Mesendoderm (in vitro differentiated cells): ENCODE measurements around the gene HELZ2.
A peak's percentile ranks its signal among the peaks of the same experiment; 100 is the strongest.

Source experiments
- DNase-seq: peaks from one replicate; pipeline ENCODE4 v3.0.0; 2013
- H2AK5ac ChIP-seq: 2 replicates; pipeline ENCODE4 v1.6.1; 2013; ENCODE audit warnings: low read length, inconsistent platforms
- H2BK120ac ChIP-seq: 2 replicates; pipeline ENCODE4 v1.6.1; 2013; ENCODE audit warnings: low read depth, mild to moderate bottlenecking, low read length, moderate library complexity, mixed read lengths
- H2BK15ac ChIP-seq: replicated peaks from 2 replicates; pipeline ENCODE4 v1.6.1; 2013; ENCODE audit warnings: low read depth, mild to moderate bottlenecking, moderate library complexity
- H2BK5ac ChIP-seq: 2 replicates; pipeline ENCODE4 v1.6.1; 2013; ENCODE audit warnings: low read length, inconsistent platforms
- H3K18ac ChIP-seq: 2 replicates; pipeline ENCODE4 v1.6.1; 2013; ENCODE audit warnings: mild to moderate bottlenecking, low read length, mixed read lengths
- H3K23ac ChIP-seq: one replicate; pipeline ENCODE4 v1.6.1; 2013; ENCODE audit warnings: low read length
- H3K27ac ChIP-seq: 2 replicates; pipeline ENCODE4 v1.5.1; 2013; ENCODE audit warnings: low read depth, mild to moderate bottlenecking, inconsistent platforms, low read length, moderate library complexity
- H3K27me3 ChIP-seq: 2 replicates; pipeline ENCODE4 v1.6.1; 2013; ENCODE audit warnings: low read length, control low read depth, mild to moderate bottlenecking, inconsistent platforms; ENCODE audit not compliant: insufficient read depth, poor library complexity
- H3K36me3 ChIP-seq: 2 replicates; pipeline ENCODE4 v1.6.1; 2013; ENCODE audit warnings: low read length, inconsistent platforms; ENCODE audit not compliant: control insufficient read depth, insufficient read depth
- H3K4ac ChIP-seq: one replicate; pipeline ENCODE4 v1.6.1; 2013; ENCODE audit warnings: low read depth, mild to moderate bottlenecking, low read length, moderate library complexity
- H3K4me1 ChIP-seq: 2 replicates; pipeline ENCODE4 v1.6.1; 2013; ENCODE audit warnings: low read depth, low read length, inconsistent platforms; ENCODE audit not compliant: control insufficient read depth
- H3K4me2 ChIP-seq: 2 replicates; pipeline ENCODE4 v1.6.1; 2013; ENCODE audit warnings: low read length
- H3K4me3 ChIP-seq: 2 replicates; pipeline ENCODE4 v1.5.1; 2013; ENCODE audit warnings: mild to moderate bottlenecking, low read length
- H3K56ac ChIP-seq: one replicate; pipeline ENCODE4 v1.6.1; 2013; ENCODE audit warnings: low read length
- H3K79me1 ChIP-seq: 2 replicates; pipeline ENCODE4 v1.6.1; 2013; ENCODE audit warnings: low read length, inconsistent platforms
- H3K79me2 ChIP-seq: 2 replicates; pipeline ENCODE4 v1.6.1; 2013; ENCODE audit warnings: mild to moderate bottlenecking, low read length; ENCODE audit not compliant: control insufficient read depth, insufficient read depth
- H3K9ac ChIP-seq: 2 replicates; pipeline ENCODE4 v1.6.1; 2013; ENCODE audit warnings: low read length, inconsistent platforms
- H4K5ac ChIP-seq: one replicate; pipeline ENCODE4 v1.6.1; 2013; ENCODE audit warnings: low read length
- H4K8ac ChIP-seq: one replicate; pipeline ENCODE4 v1.6.1; 2013; ENCODE audit warnings: low read depth, mild to moderate bottlenecking, control low read depth, low read length, moderate library complexity
- WGBS: extraction: QIAGEN DNeasy Blood & Tissue Kit; methylation state at CpG from one replicate; pipeline ENCODE4 v1.1.7; 2013; ENCODE audit warnings: low lambda C conversion rate, missing lambda C conversion rate; ENCODE audit not compliant: insufficient coverage; ENCODE audit errors: extremely low coverage; 5-methylcytosine and 5-hydroxymethylcytosine counted together

Gene HELZ2

DNA sequence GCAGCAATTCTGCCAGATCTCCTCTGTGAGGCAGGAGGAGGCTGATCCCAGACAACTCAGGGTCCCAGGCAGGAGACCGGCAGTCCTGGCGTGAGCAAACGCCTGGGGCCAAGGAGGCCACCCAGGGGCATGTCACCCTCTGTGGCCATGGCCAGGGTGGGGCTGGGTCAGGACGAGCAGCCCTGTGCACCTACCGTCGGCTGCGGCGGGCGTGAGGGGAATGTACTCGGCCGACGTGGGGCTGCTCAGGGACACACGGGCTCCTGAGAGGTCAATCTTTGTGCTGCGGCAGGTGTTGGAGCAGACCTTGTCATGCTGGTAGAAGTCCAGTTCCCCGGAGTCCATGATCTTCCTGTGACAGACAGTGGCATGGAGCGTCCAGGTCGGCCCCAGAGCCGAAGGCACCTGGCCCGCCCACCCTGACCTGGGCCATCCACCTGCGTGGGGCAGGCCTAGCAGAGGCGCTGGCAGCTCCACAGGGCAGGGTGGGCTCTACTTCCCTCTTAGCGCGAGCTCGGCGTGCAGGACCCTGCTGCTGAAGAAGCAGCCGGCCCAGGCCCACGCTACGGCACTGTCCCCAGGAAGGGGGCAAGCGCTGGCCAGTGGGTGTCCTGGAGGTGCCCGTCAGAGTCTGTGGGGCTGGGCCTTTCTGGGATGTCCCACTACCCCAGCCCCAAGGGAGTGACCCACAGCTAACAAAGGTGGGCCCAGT, 21.5 kb upstream of the HELZ2 start:
- Histone ChIP-seq H3K4me3 (no peak overlapping the region), H3K4me1 (no peaks in the 10 kb centered on the region), H3K18ac (no peak overlapping the region), H3K9ac (no peak overlapping the region), H4K5ac (no peak overlapping the region), H2BK120ac (no peak overlapping the region), H2AK5ac (no peak overlapping the region), H3K4ac (no peak overlapping the region), H3K27ac (no peak overlapping the region), H2BK15ac (no peak overlapping the region), H3K27me3 (no peaks in the 10 kb centered on the region), H3K23ac (peak overlapping the region; percentile 45), H3K4me2 (no peak overlapping the region), H2BK5ac (no peak overlapping the region), H4K8ac (no peak overlapping the region), H3K79me1 (no peaks in the 10 kb centered on the region), H3K56ac (no peak overlapping the region), H3K79me2 (no peaks in the 10 kb centered on the region), H3K36me3 (peaks cover 2% of the 10 kb centered on the region)
- no CpG with 5 or more reads among the region's 30 CpGs for WGBS
- no peak for DNase-seq

GRCh38 chr20:63594043-63594561, 20.1 kb upstream of the HELZ2 start:
- H3K27ac ChIP-seq = no peak overlapping the region
- no peak for DNase-seq
- H3K4me2 ChIP-seq = no peak overlapping the region
- H3K4me1 ChIP-seq = no peaks in the 10 kb centered on the region
- no peak overlapping the region for H3K9ac ChIP-seq
- no peak overlapping the region for H2BK15ac ChIP-seq
- no peak overlapping the region for H2AK5ac ChIP-seq
- H3K79me2 ChIP-seq = no peaks in the 10 kb centered on the region
- no peak overlapping the region for H4K8ac ChIP-seq
- no peak overlapping the region for H3K23ac ChIP-seq
- H2BK120ac ChIP-seq = no peak overlapping the region
- H3K56ac ChIP-seq = no peak overlapping the region
- no peak overlapping the region for H3K4me3 ChIP-seq
- H4K5ac ChIP-seq = no peak overlapping the region
- no peak overlapping the region for H3K18ac ChIP-seq
- H3K4ac ChIP-seq = no peak overlapping the region
- WGBS = no CpG with 5 or more reads among the region's 10 CpGs
- H2BK5ac ChIP-seq = no peak overlapping the region
- H3K79me1 ChIP-seq = no peaks in the 10 kb centered on the region
- peaks cover 2% of the 10 kb centered on the region for H3K36me3 ChIP-seq
- H3K27me3 ChIP-seq = no peaks in the 10 kb centered on the region

- Histone ChIP-seq H3K18ac (no peak overlapping the region), H4K8ac (no peak overlapping the region), H3K4me2 (no peak overlapping the region), H2BK15ac (no peak overlapping the region), H3K56ac (no peak overlapping the region), H3K4me3 (no peak overlapping the region), H3K23ac (no peak overlapping the region), H3K79me2 (no peaks in the 10 kb centered on the region), H3K36me3 (peaks cover 2% of the 10 kb centered on the region), H4K5ac (no peak overlapping the region), H3K4ac (no peak overlapping the region), H3K27me3 (no peaks in the 10 kb centered on the region), H2BK5ac (no peak overlapping the region), H3K79me1 (no peaks in the 10 kb centered on the region), H3K27ac (no peak overlapping the region), H2BK120ac (no peak overlapping the region), H3K4me1 (no peaks in the 10 kb centered on the region), H3K9ac (no peak overlapping the region), H2AK5ac (no peak overlapping the region)
- no peak for DNase-seq
- no CpG with 5 or more reads among the region's 13 CpGs for WGBS
These were observed 18.6 kb upstream of the HELZ2 start for GRCh38 chr20:63592661-63593060.

DNA sequence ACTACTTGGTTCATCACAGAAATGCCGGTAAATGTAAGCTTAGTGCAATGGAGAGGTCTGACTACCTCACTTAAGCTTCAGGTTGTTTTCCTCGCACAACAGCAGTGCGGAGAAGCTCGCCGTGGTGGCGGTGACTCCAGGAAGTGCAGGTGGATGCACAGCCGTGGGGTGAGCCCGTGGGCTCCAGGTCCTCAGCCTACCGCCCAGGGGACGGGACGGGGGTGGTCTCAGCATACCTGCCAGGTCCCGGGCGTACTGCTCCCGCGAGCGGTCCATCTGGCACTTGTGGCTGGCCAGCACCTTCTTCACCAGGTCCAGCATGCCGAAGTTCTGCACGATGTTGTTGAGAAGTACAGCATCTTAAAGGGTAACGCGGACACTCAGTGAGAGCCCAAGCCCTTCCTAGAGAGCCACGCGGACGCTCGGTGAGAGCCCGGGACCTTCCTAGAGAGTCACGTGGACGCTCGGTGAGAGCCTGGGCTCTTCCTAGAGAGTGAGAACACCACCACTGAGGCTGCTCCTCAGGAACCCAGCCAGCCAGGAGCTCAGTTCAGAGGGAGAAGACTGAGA, 17.8 kb upstream of the HELZ2 start:
- Histone ChIP-seq H2BK15ac (no peak overlapping the region), H3K27me3 (no peaks in the 10 kb centered on the region), H3K4me3 (no peak overlapping the region), H3K4ac (no peak overlapping the region), H3K4me2 (no peak overlapping the region), H2AK5ac (no peak overlapping the region), H3K23ac (no peak overlapping the region), H3K36me3 (peaks cover 2% of the 10 kb centered on the region), H3K9ac (no peak overlapping the region), H3K27ac (no peak overlapping the region), H3K18ac (no peak overlapping the region), H2BK5ac (no peak overlapping the region), H2BK120ac (no peak overlapping the region), H4K8ac (no peak overlapping the region), H3K4me1 (no peaks in the 10 kb centered on the region), H3K79me2 (no peaks in the 10 kb centered on the region), H3K56ac (no peak overlapping the region), H4K5ac (no peak overlapping the region), H3K79me1 (no peaks in the 10 kb centered on the region)
- WGBS = no CpG with 5 or more reads among the region's 28 CpGs
- DNase-seq = no peak

DNA sequence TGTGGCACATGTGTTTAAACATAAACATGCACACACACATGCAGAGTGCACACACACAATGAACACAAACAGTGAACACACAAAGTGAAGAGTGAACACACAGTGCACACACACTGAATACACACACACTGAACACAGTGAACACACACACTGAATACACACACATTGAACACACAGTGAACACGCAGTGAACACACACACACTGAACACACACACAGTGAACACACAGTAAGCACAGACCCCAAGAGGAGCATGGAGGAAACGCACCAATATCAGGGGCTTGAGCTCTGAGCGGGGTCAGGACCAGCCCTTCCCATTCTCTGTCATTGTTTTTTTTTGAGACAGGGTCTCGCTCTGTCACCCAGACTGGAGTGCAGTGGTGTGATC, 17.1 kb upstream of the HELZ2 start:
- H3K9ac ChIP-seq = no peak overlapping the region
- no peak overlapping the region for H2BK15ac ChIP-seq
- H4K8ac ChIP-seq = no peak overlapping the region
- no CpG with 5 or more reads among the region's 4 CpGs for WGBS
- peaks cover 2% of the 10 kb centered on the region for H3K36me3 ChIP-seq
- no peak overlapping the region for H2BK5ac ChIP-seq
- no peak overlapping the region for H3K4me2 ChIP-seq
- no peak overlapping the region for H3K4me3 ChIP-seq
- no peak overlapping the region for H4K5ac ChIP-seq
- no peaks in the 10 kb centered on the region for H3K4me1 ChIP-seq
- no peak overlapping the region for H3K27ac ChIP-seq
- H2AK5ac ChIP-seq = no peak overlapping the region
- H3K79me1 ChIP-seq = no peaks in the 10 kb centered on the region
- H3K27me3 ChIP-seq = no peaks in the 10 kb centered on the region
- H2BK120ac ChIP-seq = no peak overlapping the region
- no peaks in the 10 kb centered on the region for H3K79me2 ChIP-seq
- DNase-seq = no peak
- H3K18ac ChIP-seq = no peak overlapping the region
- H3K56ac ChIP-seq = no peak overlapping the region
- H3K4ac ChIP-seq = no peak overlapping the region
- no peak overlapping the region for H3K23ac ChIP-seq
